GM21360 (cell line): Measurements from ENCODE around the gene BTD.

ENCODE experiments used
- ATAC-seq: cut with Tn5 transposase; IDR thresholded peaks from one replicate; pipeline ENCODE4 v1.9.1; 2021; ENCODE audit warnings: mild to moderate bottlenecking, moderate library complexity; ENCODE audit not compliant: unreplicated experiment

Gene BTD

DNA sequence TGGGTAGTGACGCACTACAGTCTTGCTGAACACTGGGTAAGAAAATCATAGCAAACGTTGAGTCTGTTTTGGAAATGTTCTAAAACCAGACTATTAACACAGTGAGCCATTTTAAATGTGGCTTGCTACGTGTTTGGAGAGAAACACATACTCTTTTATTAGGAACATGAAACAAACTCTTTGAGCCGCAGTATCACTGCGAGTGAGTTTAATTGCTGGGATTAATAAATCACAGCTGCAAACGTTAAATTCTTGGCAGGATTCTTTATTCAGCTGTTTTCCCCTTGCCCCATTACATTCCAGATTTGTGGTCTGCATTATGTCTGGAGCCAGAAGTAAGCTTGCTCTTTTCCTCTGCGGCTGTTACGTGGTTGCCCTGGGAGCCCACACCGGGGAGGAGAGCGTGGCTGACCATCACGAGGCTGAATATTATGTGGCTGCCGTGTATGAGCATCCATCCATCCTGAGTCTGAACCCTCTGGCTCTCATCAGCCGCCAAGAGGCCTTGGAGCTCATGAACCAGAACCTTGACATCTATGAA, 33.6 kb downstream of the BTD start:
- ATAC-seq = no peak

DNA sequence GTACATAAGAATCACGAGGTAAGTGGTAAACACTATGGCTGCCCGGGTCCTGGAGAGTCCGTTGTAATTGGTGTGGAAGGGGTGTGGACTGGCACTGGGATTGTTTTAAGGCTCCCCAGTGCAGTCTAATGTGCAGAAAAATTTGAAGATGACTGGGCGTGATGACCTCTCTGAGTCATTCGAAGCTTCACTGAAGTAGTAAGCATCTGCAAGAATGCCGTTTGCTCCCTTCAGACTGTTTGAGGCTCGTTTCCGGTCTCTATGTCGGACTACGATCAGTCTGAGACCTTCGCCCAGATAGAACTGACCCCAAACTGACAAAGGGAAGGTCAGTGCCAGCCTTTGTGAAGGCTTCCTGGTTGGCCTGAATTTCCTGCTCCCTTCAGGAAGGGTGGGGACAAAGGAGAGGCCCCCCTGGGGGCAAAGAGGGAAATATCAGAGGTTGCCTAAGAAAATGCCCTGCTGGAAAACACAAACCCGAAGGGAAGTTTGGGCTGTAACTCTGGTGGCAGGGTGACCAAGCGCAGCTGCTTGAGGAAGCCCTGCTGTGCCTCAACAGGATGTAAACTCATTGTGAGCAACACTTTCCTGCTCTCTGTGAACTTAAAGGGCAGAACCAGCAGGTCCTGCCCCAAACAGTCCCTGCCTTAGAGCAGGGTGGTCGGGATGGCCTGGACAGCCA, 34.6 kb downstream of the BTD start:
- ATAC-seq = peak; percentile 45

DNA sequence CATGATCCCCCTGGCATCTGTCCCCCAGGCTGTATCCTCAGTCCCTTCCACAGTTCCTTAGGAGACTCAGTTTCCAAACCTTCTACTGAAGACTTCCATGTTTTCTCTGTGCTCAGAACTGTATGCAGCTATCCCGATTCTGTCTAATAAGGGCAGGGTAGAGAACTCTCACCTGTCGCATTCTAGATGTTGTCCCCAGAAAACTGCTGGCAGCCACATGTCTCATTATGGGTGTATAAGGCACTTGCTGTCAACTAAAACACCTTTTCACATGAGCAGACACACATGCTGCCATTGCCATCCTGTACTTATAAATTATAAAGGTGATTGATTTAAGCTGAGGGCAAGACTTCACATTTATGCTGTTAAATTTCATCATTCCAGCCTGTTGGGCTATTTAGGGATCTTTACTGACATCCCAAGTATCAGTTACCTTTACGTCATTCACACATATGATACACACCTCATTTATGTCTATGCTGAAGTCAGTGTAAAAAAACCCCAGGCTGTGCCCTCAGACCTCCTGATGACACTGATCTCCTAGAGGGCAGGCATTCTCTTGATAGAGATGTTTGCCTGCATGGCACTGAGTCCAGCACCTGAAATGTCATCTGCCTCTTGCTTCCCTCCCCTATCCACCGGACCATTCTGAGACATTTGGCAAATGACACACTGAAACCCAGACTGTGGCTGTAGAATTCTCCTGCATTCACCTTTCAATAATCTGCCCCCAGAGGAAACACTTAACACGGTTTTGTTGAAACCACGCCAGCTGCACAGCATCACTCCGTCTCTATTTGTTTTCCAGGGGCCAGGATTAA, 35.8 kb downstream of the BTD start:
- ATAC-seq = no peak

DNA sequence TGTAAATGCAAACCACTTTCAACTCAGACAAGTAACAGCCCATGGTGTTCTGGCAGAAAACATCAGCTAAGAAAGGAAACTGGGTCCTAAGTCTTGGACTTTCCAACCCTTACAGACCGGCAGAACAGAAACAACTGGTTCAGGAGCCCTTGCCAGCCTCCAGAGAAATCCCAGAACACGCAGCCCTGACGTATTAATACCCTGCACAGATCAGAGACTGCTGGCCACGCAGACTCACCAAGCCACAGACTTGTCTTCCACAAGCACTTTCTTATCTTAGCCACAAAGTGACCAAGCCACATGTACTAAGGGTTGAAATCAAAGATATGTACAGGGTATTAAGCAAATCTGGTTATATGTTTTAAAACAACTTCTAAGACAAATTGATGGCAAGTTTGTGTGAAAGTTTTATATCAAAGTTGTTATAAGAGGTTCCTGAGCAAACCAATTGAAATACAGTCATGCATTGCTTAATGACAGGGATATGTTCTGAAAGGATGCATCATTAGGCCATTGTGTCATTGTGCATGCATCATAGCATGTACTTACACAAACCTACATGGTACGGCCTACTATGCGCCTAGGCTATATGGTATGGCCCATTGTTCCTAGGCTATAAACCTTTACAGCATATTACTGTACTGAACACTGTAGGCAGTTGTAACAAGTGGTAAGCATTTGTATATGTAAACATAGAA, 36.8 kb downstream of the BTD start:
- no peak for ATAC-seq

DNA sequence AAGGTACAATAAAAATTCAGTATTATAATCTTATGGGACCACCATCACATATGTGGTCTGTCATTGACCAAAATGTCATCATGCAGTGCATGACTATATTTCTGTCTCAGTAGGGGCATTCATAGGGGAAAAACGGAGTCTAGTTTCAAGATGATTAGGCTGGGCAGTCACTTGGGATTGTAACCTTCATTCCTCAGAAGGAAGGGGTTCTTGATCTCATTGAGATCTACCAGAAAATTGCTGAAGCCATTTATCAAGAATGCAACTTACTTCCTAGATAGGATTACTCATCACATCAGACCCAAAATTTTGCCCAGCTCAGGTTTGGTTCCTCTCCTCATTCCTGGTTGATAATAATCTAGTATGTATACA, 37.3 kb downstream of the BTD start:
- ATAC-seq = no peak

DNA sequence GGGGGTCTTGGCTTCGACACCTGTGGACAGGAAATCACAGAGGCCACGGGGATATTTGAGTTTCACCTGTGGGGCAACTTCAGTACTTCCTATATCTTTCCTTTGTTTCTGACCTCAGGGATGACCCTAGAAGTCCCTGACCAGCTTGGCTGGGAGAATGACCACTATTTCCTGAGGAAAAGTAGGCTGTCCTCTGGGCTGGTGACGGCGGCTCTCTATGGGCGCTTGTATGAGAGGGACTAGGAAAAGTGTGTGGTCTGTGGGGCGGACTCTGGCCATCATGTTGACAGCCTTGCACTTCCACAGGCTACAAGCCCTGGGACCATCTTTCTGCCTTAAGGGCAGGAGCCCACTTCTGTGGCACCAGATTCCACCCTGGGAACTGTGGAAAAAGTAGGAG, 43.7 kb downstream of the BTD start:
- ATAC-seq = no peak

DNA sequence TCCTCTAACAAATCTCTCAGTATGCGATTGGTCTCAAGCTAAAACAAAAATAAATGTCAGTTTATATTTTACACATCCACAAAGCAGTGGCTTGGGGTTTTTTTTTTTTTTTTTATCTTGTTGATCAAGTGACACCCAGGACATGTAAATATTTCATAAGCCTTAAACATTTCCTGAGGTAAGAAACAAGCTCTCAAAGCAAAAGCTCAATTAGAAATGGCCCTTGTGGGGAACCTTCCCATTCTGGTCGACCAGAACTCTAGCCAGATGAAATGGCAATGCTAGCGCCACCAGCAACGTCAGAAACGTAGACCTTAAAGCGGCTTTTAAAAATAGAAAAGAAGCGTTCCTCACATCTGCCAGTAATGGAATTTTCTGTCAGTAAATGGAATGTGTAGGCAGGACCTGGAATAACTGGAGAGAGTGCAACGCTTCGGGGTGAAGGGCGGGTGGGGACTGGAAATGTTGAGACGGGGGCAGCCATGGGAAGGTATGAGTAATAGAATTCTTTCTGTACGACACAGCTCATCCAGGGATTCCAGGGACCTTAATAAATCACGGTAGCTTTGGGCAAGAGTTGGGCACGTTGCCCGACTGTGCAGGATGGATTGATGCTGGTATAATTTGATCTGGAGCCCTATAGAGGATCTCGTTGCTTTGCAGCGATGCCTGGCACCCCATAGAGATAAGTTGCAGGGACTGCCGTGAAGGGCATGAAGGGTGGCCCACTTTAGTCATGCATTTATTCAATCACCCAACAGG, 44.4 kb downstream of the BTD start:
- no peak for ATAC-seq

GRCh38 chr3:15646851-15647511, 45.4 kb downstream of the BTD start:
- ATAC-seq = peak; percentile 21

GRCh38 chr3:15647611-15648167, 46.1 kb downstream of the BTD start:
- ATAC-seq = peak; percentile 92

DNA sequence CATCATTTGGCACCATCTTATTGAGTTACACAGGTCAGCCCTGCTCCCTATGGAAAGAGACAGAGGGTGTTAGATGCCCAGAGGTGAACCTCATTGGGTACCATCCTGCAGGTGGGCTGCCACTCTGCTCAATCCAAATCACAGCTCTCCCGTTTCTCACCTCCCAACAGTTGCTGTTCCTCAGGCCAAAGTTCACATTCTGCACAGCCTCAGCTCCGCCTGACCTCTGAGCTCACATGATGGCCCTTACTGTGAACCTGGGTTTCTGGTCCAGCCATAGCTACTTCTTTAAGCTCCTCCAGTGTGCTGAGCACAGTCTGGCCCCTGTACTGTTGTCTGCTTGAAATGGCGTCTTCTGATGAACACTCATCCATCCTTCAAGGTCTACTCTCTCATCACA, 47.8 kb downstream of the BTD start:
- ATAC-seq = no peak

DNA sequence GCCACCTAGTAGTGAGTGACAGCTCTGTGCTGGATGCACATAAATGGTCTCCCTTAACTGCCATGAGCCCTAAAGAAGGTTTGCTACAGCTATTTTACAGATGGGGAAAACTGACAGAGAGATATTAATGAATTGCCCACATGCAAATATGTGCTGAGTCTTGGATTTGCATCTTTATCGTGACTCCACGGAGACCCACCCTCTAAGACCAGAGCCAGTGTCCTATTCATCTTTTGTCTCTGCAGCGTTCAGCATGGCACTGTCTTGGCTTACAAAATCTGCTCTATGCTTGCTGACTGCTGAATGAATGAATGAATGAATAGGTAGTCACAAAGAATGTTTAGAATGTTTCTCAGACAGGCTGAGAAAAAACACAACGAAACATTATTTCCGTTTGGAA, 48.3 kb downstream of the BTD start:
- no peak for ATAC-seq

DNA sequence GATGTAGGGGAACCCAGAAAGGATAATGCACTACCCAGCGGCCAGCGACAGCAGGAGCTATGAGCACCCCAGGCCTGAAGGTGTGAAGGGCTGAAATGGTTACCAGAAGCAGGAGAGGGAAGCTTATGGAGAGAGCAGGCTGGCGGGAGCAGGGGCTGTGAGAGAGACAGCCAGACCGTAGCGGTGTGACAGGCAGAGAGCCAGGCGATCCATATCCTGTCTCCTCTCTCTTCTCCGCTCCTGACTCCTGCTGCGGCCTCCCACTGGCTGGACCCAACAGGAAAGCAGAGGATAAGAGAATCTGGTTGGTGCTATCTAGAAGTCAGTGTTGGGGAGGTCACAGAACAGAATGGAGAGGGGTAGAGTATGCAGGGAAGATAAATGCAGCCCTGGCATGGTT, 49.9 kb downstream of the BTD start:
- ATAC-seq = no peak

DNA sequence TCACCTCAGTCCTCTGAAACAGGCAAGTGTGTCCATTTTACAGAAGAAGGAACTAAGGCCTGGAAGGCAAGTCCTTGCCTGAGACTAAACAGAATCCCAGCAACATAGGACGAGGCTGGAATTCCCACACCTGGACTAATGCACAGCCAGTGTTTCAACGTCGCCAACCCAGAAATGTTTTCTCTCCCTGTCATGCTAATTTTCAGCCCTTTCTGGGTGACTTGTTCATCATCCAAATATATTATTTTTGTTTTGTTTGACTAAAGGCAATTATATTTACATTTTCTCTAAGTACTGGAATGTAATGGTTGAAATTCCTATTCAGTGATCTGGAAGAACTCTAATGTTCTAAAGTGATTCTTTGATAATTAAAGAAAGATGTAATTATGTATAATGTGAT, 51.8 kb downstream of the BTD start:
- no peak for ATAC-seq

DNA sequence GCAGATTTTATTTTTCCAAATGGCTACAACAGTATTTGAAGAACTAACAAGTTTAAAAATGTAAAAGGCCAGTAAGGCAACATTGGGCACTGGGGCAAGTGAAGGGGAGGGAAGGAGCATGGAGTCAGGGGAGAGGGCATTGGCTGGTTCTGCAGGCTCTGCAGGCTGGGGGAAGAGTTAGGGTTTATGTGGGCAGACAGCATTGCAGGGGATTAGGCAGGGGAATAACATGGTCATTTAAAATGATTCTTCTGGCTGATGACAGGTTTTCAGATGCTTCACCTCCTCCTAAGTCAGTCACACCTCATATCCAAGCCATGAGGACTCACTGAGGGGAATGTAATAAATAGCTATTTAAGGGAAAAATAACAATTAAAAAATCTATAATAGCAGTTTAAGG, 52.6 kb downstream of the BTD start:
- ATAC-seq = no peak

- no peak for ATAC-seq
Measured at GRCh38 chr3:15654891-15655290, 53.3 kb downstream of the BTD start.

GRCh38 chr3:15656342-15656741, 54.8 kb downstream of the BTD start:
- no peak for ATAC-seq

- no peak for ATAC-seq
Measured at GRCh38 chr3:15657016-15657415, 55.5 kb downstream of the BTD start.

DNA sequence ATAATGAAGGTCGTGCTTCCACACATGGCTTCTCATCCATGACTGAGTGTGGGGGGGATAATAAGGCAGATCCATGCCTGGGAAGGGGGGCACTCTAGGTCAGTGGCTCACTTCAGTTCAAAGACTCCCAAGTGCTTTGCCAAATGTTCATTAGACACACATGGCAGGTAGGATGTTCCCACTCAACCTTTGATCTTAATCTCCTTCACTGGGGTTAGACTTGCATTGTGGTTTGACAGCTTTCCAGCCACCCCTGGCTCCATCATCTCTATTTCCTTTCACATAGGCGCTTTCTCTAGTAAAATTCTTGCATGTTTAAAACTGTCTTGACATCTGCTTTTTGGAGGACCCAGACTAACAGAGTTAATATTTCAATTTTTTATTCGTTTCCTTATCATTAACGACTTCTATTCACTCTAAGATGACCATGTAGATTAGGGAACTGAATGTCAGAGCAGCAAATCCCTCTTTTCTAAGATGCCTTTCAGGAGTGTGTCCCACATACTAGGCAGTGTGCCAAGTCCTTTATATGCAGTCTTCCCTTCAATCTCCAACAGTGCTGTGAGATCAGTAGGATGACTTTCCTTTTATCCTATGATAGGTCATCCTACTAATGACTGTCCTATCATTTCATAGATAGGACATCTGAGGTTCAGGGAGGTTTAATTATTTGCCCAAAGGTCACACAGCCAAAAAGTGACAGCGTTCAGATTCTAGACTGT, 57.9 kb downstream of the BTD start:
- no peak for ATAC-seq
